Measurements from ENCODE around the gene FCHO1.

Gene FCHO1

GRCh38 chr19:17751103-17751911, at the start of gene FCHO1:
Gene FCHO1 (plus strand): TSS chr19:17751477. CDS start chr19:17755165, 3,688 bp downstream.
- peak; percentile 86 for DNase-seq

- peak; percentile 72 for DNase-seq
Observed at GRCh38 chr19:17703824-17704463, 47.3 kb upstream of the FCHO1 start.

DNA sequence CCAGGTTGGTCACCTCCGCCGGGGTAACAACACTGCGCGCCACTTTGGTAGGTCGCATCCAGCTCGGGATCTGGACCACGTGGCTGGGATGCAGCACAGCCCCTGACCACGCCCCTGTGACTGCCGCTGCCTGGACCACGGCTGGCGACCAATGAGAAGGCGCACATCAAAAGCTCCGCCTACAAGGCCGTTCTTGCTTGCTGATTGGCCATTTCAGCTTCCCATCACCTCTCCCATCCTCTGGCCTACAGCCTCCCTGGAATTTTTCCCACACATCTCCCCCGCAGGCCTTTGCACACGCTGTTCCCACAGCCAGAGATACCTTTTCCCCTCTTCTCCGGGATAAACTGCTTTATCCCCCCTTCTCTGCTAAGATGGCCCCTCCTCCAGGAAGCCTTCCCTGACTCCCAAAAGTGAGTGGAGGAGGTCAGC, 44.5 kb upstream of the FCHO1 start:
- DNase-seq = no peak

DNA sequence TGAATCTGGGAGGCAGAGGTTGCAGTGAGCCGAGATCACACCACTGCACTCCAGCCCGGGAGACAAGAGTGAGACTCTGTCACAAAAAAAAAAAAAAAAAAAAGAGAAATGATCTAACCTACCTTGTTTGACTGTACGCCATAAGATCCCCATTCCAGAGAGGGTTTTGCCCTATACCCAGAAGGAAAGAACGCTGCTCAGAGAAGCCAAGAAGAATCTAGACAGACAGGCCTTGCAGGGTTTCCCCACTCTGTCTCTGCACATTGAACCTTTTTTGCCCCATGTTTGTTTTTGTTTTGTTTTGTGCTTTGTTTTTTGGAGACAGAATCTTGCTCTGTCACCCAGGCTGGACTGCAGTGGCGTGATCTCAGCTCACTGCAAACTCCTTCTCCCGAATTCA, 39.4 kb upstream of the FCHO1 start:
- DNase-seq = no peak

GRCh38 chr19:17716309-17716929, 34.9 kb upstream of the FCHO1 start:
- DNase-seq = no peak

DNA sequence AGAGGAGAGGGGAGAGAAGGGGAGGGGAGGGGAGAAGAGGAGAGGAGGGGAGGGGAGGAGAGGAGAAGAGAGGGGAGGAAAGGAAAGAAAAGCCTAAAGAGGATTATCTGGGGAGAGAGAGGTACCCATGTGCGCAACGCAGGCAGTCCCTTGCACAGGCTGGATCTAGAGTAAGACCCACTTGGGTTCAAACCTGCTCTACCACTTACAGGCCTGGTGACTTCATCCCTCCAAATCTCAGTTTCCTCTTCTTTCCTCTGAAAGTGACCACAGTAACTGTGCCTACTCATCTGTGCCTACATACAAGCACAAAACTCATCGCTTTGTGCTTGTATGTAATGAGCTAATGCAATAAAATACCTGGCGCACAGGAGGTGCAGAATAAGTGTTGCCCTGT, 32.7 kb upstream of the FCHO1 start:
- no peak for DNase-seq

DNA sequence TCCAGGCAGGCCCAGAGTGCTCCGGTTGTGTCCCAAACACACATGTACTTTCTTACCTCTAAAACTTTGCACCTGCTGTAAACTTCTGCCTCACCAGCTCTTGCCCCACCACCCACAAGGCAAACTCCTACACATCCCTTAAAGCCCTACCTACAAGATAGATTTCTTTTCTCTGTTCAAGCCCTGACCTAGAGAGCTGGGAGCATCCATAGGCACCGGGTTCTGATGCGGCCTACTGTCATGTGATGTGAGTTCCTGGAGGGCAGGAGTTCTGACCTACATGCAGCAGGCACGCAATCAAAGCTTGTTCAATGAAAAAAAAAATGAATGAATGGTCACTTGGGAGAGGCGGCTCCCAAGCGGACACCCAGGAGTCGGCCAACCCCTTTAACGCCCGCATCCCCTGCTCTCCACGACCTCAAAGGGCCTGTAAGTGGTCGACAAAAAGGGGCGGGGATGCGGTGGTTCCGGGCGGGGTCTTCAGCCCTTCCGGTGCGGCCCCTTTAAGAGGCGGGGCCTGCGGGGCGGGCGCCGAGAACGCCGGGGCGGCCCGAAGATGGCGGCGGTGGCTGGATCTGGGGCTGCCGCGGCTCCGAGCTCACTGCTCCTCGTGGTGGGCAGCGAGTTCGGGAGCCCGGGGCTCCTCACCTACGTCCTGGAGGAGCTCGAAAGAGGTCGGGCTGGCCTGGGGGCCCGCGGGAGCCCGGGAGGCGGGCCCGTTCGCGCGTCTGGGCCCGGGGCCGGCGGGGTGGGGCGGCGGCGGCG, 32.1 kb upstream of the FCHO1 start, which contains the start of gene MAP1S:
Gene MAP1S (plus strand): TSS at position 534 of the 765 bp plus-strand sequence. CDS start 23 bp downstream, at position 557.
- DNase-seq = peak; percentile 66

GRCh38 chr19:17719730-17720400, 31.4 kb upstream of the FCHO1 start:
- DNase-seq = peak; percentile 46

DNA sequence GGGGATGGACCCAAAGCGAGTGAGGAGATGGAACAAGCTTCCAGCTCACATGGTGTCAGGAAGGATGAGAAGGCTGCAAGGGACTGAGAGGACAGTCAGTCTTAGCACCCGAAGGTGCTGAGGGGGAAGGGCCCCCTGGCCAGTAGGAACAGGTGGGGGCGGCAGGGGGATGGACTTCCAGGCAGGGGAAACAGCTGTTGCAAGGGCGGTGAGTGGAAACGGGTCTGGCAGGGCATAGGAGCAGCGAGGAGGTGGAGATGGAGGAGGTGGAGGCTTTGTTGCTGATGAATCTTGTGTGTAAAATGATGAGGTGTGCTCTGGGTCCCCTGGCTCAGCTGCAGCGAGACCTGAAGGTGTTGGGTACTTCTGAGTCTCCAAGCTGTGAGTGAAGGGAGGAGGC, 30.8 kb upstream of the FCHO1 start:
- DNase-seq = no peak

GRCh38 chr19:17721111-17721628, 30.1 kb upstream of the FCHO1 start:
- DNase-seq = no peak

DNA sequence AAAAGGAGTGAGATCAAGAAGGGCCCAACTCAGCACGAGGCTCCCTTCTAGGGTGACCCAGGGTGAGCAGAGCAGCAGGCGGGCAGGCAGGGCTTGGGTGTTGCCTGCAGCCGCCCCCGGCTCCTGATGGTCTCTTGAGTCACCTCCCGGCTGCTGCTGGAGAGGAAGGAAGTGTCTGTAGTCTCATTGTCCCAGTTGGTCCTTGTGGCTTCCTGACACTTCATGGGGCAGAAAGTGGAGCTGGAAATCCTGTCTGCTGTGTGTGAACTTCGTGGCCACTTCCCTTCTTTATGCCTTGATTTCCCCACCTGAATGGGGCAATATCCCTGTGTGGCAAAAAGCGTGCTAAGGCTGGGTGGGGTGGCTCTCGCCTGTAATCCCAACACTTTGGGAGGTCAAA, 29.5 kb upstream of the FCHO1 start:
- DNase-seq = no peak

DNA sequence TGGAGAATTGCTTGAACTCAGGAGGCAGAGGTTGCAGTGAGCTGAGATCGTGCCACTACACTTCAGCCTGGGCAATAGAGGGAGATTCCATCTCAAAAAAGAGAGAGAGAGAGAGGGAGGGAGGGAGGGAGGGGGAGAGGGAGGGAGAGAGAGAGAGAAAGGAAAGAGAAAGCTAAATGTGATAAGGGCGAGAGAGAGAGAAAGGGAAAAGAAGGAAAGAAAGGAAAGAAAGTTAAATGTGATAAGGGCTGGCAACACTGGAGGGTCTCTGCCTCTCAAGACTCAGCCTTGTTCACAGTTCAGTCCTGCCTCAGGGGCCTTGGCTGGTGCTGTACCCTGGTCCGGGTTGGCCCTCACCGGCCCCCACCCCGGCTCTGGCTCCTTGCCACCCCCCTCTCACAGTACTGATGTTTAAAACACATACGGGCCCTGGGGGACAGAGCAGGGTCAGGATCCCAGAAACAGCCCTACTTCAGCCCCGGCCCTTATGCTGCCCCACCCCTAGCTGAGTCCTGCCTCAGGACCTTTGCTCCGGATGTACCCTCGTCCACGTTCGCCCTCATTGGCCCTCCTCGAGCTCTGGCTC, 28.5 kb upstream of the FCHO1 start:
- no peak for DNase-seq

DNA sequence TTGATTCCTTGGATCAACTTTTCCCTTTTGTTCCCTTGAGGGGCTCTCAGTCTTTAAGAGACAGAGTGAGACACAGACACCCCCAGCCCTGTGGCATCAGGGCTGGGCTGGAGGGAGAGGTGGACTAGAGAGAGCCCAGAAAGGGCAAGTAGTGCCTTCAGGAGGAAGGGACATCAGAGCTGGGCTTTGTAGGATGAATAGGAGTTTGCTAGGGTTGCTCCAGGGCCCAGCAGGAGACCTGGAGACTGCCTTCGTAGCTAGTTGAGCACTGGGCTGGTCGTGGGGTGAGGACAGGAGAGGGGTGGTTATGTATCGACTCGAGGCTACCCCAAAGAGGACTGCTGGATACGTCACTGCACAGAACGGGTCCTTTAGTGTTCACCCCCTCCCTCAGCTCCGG, 26.6 kb upstream of the FCHO1 start:
- no peak for DNase-seq

GRCh38 chr19:17725422-17726078, 25.7 kb upstream of the FCHO1 start:
- DNase-seq = no peak

GRCh38 chr19:17726136-17726741, 25.0 kb upstream of the FCHO1 start:
- DNase-seq = no peak

GRCh38 chr19:17726964-17727773, 24.1 kb upstream of the FCHO1 start:
- no peak for DNase-seq

DNA sequence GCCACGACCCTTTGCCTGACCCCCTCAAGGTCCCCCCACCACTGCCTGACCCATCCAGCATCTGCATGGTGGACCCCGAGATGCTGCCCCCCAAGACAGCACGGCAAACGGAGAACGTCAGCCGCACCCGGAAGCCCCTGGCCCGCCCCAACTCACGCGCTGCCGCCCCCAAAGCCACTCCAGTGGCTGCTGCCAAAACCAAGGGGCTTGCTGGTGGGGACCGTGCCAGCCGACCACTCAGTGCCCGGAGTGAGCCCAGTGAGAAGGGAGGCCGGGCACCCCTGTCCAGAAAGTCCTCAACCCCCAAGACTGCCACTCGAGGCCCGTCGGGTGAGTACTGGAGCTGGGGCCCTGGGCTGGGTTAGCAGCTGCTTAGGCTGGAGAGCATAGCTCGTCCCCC, 23.4 kb upstream of the FCHO1 start:
- no peak for DNase-seq

DNA sequence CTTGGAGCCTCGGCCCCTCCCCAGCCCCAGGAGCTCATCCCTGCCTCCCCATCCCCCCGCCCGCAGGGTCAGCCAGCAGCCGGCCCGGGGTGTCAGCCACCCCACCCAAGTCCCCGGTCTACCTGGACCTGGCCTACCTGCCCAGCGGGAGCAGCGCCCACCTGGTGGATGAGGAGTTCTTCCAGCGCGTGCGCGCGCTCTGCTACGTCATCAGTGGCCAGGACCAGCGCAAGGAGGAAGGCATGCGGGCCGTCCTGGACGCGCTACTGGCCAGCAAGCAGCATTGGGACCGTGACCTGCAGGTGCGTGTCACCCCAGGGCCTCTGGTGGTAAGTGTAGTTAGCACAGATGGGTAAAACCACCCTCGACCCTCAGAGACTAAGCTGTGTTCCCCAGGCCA, 18.1 kb upstream of the FCHO1 start:
- no peak for DNase-seq

GRCh38 chr19:17734146-17734545, 17.1 kb upstream of the FCHO1 start:
- DNase-seq = no peak

- DNase-seq = no peak
Observed at GRCh38 chr19:17735410-17735809, 15.9 kb upstream of the FCHO1 start.
